ENCODE data around the gene STRIP2.
"Not testable (repeated sequence)": the region's sequence is repeated elsewhere in the genome, so short reads cannot be mapped to it uniquely, and the experiment has no call there.

Gene STRIP2

DNA sequence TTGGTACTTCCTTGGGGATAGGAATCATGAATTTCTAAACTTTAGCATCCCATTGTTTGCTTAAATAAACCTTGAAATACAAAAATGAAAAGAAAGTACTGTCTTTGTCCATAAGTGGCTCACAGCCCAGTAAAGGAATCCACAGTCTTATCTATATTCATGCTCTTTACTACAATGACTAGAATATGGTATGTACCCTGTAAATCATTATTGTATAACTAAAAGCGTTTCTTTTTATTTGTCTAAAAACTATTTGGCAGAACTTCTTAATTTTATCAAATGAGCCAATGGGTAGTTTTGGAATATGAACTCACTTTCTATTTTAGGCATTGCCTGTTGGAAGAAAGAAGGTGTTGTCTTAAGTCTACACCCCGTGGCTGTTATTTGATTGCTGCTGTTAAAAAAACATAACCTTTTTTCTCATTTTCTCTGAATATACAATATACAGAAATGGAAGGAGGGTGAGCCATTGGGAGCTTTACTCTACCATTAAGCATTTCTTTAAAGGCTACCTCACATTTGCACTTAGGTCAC lies 12.4 kb upstream of the STRIP2 start:
- no peak for DNase-seq (ENCODE audit: low read depth in 2 of 2)

DNA sequence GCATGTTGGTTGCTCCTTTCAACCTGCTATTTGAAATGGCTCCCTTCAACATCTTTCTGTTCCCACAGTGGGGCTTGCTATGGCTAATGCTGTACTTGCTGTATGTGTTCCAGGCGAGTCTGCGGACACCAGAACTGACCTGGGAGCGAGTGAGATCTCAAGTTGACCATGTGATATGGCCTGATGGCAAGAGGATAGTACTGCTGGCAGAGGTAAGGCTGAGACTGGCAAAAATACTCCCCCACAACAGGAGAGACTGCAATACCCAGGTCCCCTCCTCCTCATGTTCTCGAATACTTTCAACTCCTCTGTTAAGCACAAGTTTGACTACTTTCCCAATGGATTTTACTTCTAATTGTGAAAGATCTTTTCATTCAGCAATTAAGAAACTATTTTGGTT lies 11.5 kb upstream of the STRIP2 start:
- DNase-seq (ENCODE audit: low read depth in 2 of 2): no peak

DNA sequence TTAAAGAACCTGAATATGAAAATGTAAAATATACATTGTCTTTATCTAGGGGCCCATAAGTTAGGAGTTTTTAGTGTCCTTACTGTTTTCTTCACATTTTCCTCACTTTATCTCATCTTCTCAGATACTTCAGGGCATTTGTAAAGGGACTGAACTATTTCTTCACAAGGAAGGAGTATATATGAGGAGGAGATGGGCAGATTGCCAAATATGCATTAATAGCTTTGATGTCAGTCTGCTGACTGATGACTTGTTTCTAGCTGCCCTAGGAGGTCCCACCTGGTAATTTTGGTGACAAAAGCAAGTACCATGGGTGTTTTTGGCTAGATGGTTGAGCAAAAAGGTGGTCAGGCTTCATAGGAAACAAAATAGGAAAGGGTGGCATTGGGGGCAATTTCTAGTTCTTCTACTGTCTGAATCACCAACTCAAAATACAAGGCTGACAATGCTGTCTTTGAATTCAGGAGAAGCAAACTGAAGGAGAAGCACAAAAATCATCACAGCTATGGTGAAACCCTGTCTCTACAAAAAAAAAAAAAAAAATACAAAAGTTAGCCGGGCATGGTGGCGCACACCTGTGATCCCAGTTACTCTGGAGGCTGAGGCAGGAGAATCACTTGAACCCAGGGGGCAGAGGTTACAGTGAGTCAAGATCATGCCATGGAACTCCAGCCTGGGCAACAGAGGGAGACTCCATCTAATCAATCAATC lies 10.4 kb upstream of the STRIP2 start:
- DNase-seq (ENCODE audit: low read depth in 2 of 2): no peak

DNA sequence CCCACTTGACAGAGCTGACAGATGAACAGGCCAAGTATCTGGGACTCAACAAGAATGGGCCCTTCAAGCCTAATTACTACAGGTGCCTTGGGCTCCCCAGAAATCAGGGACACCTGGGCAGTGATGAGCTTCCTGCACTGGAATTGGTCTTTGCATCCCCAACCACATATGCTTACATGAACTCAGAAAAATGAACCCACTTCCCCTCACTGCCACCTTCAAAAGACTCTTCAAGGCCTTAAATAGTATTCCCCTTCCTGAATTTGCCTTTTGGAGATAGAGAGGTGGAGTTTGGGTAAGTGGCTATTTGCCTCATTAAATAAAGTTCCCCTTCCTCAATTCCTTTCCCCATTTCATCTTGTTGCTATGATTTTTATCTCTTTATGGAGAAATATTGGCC lies 7.8 kb upstream of the STRIP2 start:
- no peak for DNase-seq (ENCODE audit: low read depth in 2 of 2)

DNA sequence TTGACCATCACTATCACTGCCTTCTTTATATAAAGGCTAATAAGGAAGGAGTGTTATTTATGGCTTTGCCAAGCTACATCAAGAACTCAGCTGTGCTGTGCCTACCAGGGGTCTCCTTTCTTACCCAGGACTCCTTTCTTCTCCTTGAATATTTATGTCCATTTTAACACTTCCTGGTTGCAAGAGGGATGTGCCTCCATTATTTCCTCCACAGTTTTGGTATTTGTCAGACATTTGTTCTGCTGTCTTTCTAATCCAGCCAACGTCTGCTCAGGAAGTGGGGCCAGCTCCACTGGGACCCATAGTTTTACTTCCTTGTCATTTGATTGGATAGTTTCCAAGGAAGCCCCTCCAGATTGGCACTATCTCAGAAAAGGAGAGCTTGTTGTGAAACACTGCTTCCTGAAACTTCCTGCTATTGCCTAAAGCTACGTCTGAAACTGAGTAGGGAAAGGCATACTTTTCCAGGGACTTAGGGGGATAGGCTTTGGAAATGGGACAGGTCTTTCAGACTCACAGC lies 6.6 kb upstream of the STRIP2 start:
- DNase-seq (ENCODE audit: low read depth in 2 of 2): no peak

DNA sequence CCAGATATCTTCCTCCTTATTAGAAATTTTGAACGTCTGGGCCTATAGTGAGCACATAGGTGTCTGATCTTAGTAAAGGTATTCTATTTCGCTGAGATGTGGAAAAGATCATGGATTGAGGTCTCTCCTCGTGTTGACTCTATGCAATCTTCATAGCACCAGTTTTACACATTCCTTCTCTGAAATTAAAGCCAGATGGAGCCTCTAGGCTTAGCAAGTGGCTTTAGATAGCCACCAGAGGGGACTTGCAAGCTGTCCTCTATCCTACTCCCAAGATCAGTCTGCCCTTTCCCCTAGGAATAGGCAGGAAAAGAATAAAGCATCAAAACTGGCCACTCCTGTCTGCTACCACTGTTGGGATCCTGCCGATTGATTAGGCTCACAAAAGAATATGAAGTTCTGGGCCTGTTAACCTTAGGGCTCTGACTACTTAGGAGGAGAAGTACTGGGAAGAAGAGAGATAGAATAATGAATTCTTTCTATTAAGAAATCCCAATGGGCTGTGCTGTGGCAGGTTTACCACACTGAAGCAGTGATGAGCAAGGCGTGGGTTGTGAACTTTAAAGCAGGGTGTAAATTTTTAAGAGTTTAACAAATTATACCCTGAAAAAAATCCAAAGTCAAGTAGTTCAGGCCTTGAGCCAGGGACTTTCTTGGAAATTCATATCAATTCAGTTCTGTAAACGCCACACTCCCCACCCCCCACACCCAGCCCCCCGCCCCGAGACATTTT lies 2.2 kb upstream of the STRIP2 start:
- no peak for DNase-seq (ENCODE audit: low read depth in 2 of 2)

DNA sequence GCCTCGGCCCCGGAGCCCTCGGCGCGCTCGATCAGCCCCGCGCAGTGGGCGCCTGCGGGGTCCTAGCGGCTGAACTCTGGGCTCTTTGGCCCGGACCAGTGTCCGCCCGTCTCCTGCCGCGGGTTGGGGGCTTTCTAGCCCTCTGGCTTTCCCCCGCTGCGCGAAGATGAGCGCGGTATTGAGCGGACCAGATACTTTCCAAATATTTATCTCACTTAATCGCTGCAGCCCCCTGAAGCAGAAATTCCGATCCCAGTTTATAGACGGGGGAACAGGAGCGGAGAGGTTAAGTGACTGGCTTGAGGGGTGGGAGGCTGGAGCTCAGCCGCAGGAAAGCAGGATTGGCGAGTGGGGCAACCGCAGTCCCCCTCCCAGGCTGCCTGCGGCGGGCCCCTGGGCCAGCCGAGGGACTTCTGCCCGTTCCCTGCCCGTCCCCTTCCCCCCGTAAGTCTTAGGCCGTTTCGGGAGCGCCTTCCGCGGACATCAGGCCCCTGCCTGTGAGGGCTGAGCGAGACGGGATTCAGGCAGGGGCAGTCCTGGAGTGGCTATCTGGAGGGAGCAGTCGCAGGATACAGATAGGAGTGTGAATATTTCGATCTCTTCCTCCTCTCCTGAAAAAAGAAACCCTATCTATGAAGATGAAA lies 565 bp downstream of the STRIP2 start:
- no peak for DNase-seq (ENCODE audit: low read depth in 2 of 2)

DNA sequence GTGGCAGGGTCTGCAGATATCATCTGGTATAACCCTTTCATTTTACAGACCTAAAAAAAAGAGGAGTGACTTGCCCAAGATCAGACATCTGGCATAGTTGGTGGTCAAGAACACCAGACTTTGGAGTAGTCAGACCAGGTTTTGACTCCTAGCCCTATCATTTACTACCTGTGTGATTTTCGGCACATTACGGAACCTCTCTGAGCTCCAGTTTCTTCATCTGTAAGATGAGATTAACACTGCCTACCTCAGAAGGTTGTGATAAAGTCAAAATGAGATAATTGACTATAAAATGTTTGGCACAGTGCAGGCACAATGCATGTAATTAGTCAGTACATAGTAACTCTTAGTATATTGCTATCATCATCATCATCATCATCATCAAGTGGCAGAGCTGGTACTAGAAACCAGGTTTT lies 1.2 kb downstream of the STRIP2 start:
- no peak for DNase-seq (ENCODE audit: low read depth in 2 of 2)

DNA sequence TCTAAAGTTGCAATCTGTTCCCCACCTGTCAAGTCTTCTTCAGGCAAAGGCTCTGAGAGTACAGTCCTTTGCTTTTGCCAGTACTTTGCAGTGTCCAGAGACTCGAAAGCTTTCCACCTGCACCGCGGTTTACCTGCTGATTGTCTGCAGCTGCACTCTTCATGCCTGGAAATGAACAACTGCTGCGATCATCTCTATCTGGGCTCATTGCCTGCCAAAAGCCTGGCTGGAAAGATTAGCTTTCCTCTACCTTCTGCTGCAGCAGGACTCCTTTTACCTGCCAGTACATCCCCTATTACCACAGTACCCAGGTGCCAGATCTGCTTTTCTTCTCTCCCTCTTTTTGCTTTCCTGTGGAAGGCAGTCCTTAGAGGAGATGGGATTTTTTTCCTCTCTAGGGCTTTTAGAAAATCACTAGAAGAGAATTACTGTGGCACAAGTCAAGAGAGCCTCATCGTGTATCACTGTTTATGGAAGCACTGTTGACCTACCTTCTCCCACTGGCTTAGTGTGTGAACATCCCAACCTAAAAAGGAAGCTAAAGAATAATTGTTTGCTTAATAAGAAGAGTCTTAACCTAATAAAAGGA lies 2.2 kb downstream of the STRIP2 start:
- no peak for DNase-seq (ENCODE audit: low read depth in 2 of 2)

DNA sequence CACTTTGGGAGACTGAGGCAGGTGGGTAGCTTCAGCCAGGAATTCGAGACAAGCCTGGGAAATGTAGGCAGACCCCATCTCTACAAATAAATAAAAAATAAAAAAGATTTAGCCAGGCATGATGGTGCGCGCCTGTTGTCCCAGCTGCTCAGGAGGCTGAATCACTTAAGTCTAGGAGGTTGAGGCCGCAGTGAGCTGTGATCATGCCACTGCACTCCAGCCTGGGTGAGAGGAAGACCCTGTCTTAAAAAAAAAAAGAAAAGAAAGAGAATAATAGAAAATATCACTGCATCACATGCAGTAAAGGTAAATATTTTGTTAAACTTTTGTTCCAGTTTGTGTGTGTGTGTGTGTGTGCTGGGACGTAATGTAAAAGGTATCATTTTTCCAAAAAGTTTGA lies 3.0 kb downstream of the STRIP2 start:
- no peak for DNase-seq (ENCODE audit: low read depth in 2 of 2)

DNA sequence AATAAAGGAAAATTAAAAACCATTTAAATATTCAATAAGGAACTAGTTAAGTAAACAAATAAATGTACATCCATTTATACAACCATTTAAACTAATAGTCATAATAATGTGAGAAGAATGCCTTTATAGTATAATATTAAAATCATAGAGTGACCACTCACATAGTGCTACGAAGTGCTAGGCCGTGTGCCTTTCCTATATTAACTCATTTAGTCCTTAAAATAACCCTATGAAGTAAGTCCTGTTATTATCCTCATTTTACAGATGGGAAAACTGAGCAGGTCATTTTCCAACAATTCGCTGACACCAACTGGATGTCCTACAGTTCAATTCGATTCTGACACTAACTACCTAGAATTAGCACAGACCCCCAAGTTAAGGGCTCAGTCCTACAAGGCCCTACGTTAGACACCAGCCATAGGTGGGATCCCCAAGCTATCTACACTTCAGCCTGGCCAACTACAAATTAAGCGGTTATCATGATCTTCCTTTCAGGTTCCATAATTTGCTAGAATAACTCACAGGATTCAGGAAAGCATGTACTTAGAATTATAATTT lies 4.1 kb downstream of the STRIP2 start:
- no peak for DNase-seq (ENCODE audit: low read depth in 2 of 2)

DNA sequence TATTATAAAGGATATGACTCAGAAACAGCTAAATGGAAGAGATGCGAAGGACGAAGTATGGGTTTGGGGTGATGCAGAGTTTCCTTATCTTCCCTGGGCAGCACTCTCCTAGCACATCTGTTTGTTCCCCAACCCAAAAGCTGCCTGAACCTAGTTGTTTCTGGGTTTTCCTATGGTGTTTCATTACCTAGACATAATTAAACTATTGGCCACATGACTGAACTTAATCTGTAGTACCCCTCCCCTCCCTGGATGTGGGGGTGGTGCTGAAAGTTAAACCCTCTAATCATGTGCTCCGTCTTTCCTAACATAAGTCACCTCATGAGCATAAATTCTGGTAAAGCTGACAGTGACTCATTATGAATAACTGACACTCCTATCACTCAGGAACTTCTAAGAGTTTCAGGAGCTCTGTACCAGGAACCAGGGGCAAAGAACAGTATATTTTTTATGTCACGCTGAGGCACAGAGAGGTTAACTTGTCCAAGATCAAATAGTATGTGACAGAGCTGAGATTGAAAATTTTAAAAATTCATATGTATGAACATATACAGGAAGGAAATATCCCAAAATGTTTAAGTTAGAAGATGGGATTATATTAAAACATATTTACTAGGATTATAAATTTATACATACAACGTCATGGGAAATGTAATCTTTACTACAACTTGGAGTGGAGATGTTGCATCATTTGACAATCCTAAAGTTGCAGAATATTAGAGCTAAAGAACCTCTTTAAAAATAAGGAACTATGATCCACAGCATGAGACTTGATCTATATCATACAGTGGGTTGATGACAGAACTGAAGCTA lies 4.8 kb downstream of the STRIP2 start:
- DNase-seq (ENCODE audit: low read depth in 2 of 2): peak in 1 of 2 donors; percentile 24

DNA sequence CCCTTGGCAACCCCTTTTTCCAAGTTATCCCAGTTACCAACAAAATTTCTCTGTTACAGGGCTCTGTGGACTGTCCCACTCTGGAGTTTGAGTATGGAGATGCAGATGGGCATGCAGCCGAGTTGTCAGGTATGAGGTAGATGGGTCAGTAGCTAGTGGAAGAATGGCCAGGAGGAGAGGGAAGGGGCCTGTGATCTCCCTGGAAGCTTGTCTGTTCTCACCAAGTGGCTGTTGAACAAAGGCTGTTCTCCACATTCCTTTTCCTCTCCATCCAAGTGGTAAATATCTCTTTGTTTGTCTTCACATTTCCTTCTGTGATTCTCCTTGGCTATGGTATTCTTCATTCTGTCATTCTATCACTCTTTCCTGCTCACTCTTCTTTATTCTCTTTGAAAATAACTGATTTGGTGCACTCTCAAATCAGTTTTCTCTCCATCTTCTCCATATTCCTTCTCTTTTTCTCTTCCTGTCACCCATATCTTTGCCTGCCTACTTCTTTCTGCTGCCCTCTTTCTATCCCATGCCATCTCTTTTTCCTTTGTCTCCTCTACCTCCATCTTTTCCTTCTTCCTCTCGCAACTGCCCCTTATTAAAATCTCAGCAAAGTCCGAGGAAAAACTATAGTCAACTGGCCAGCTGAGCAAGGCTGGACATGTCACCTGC lies 5.9 kb downstream of the STRIP2 start:
- DNase-seq (ENCODE audit: low read depth in 2 of 2): no peak

DNA sequence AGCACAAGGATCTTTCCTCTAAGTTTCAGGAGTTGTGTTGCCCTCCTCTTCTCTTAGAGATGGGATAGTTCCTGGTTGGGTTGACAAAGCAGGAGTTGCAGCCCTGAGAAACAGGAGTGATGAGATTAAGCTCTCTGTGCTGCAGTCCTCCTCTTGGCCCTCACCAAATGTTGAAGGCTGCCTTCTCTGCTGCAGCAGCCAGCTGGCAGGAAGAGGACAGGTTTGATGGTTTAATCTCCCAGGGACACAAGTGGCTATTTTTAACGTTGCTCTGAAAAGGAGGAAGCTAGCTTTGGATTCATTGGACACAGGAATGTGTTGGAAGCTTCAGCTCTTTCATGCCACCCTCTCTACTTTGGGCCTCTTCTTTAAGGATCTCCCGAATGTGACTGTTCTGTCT lies 9.4 kb downstream of the STRIP2 start:
- no peak for DNase-seq (ENCODE audit: low read depth in 2 of 2)

DNA sequence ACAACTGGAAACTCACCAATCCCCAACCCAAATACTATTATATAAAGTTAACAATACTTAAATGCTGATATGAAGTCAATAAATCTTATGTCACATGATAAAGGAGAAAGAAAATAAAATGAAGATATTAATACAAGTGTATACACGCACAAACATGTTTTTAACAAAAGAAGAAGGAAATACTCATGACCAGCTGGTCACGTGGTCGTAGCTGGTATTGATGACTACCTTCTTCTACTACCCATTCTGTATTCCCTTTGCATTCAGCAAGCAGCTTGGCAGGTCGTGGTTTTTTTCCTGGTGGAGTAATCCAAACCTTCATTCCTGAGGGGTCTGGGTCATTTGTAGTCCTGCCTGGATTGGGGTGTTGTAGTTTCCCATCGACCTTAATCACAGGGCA lies 10.5 kb downstream of the STRIP2 start:
- not testable (repeated sequence) for DNase-seq (ENCODE audit: low read depth in 2 of 2)

DNA sequence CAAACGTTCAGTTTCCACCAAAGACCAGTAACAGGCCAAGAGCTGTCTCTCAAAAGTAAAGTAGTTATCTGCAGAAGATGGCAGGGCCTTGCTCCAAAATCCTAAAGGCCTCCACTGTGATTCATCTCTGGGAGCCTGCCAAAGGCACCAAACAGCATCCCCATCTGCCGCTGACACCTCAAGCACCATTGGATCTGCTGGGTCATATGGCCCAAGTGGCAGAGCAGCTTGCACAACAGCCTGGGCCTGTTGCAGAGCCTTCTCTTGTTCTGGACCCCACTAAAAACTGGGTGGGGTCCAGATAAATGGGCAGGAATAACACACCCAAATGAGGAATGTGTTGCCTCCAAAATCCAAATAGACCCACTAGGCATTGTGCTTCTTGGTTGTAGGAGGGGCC lies 12.7 kb downstream of the STRIP2 start:
- not testable (repeated sequence) for DNase-seq (ENCODE audit: low read depth in 2 of 2)

DNA sequence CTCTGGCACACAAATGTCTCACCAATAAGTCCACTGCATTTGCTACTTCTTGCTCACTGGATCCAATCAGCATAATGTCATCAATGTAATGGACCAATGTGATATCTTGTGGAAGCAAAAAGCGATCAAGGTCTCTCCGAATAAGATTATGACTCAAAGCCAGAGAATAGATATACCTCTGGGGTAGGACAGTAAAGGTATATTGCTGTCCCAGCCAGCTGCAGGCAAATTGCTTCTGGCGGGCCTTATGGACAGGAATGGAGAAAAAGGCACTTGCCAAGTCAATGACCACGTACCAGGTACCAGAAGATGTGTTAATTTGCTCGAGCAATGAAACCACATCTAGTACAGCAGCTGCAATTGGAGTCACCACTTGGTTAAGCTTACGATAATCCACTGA lies 13.2 kb downstream of the STRIP2 start:
- not testable (repeated sequence) for DNase-seq (ENCODE audit: low read depth in 2 of 2)

DNA sequence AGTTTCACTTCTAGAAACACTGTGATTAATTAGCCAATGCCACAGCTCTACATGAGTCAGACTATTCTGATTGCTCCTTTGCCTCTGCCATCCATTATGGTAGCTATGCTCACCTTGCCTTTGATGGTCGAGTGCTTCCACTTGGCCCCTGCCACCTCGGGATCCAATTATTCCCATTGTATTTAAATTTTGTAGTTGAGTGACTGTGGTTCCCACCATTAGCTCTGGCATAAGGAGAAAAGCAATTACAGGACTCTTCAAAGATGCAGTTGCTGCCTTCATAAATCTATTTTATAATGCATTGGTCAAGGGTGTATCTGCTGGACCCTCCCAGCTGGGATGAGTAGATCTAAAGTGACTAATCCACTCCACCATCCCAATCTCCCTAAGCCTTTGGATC lies 14.4 kb downstream of the STRIP2 start:
- DNase-seq (ENCODE audit: low read depth in 2 of 2): not testable (repeated sequence)

DNA sequence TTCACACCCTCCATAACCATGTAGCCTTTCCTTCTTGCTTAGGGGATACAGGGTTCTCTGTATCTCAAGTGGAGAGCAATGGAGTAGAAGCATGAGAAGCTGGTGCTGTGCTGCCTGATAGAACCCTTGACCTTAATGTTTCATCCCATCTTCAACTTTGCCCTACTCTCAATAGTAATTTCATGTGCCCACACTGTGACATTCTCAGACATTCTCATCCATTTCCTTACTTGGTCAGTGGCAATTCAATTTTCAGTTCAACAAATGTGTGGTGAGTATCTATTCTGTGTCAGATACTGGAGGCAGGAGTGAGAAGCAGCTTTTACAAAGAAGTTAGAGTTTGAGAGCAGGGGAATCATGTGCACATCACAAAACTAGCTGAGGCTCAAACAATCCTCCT lies 16.1 kb downstream of the STRIP2 start:
- DNase-seq (ENCODE audit: low read depth in 2 of 2): no peak

DNA sequence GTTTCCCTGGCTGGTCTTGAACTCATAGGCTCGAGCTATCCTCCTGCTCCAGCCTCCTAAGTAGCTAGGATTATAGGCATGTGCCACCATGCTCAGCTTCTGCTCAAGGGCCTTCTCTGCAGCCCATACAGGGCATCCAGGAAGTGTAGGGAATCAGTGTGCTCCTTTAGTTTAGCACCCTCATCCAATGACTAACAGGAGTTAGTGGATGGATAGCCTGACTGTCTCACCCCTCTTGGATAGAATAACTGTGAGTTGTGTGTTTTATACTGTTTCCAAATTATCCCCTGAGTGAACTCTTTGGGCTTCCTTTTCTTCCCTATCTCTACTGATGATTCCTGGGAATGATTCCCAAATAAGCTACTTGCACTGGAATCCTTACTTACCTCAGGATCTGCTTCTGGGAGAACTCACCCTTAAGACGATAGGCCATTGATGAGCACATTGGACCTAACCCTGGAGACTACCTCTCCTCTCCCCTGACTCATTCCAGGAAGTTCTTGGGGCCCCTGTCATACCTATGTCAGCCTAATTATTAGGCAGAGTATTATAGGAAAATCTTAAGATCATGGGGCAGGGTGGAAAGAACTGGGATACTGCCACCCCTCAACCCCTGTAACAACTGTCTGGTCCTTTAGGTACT lies 18.5 kb downstream of the STRIP2 start:
- no peak for DNase-seq (ENCODE audit: low read depth in 2 of 2)
